Ovary (tissue), 3 donors: ENCODE results near the gene BSN.

Source experiments
- POLR2A ChIP-seq: fragments of 450-650 bp; IDR thresholded peaks from one replicate; pipeline ENCODE4 v1.6.1; 2017; ENCODE audit warnings: antibody characterized with exemption, mild to moderate bottlenecking, moderate library complexity
- TF ChIP-seq, protein P1 (sequence below), 3 donors: fragments of 450-650 bp in 2 of 3; fragments of 200-600 bp in 1 of 3; IDR thresholded peaks; one replicate each; pipeline versions ENCODE4 v1.5.1 to v1.8.0; 2016 to 2022; ENCODE audit warnings: antibody characterized with exemption in 3 of 3, mild to moderate bottlenecking in 1 of 3
- donor health status: DM: no; HTN: no; CAD: no.

DNA sequence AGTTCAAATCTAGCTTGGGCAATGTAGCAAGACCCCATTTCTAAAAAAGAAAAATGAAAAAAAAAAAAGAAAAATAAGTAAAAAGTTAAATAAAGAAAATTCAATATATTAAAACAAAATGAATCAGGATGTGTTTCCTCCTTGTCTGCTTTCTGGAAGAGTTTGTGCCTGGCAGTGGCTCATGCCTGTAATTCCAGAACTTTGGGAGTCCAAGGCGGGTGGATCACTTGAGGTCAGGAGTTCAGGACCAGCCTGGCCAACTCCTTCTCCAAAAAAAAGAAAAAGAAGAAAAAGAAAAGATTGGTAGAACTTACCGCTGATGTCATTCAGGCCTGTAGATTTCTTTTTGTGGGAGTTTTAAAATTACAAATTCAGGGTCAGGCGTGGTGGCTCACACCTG lies 47.4 kb upstream of the BSN start:
- TF ChIP-seq POLR2A, result no peak
- TF ChIP-seq, protein P1, sequence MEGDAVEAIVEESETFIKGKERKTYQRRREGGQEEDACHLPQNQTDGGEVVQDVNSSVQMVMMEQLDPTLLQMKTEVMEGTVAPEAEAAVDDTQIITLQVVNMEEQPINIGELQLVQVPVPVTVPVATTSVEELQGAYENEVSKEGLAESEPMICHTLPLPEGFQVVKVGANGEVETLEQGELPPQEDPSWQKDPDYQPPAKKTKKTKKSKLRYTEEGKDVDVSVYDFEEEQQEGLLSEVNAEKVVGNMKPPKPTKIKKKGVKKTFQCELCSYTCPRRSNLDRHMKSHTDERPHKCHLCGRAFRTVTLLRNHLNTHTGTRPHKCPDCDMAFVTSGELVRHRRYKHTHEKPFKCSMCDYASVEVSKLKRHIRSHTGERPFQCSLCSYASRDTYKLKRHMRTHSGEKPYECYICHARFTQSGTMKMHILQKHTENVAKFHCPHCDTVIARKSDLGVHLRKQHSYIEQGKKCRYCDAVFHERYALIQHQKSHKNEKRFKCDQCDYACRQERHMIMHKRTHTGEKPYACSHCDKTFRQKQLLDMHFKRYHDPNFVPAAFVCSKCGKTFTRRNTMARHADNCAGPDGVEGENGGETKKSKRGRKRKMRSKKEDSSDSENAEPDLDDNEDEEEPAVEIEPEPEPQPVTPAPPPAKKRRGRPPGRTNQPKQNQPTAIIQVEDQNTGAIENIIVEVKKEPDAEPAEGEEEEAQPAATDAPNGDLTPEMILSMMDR (IDR thresholded peaks at IDR 0.05), result no peak
